HG03442 (cell line): ENCODE measurements around the gene ZNF613.
"Not testable (repeated sequence)": the region's sequence is repeated elsewhere in the genome, so short reads cannot be mapped to it uniquely, and the experiment has no call there.

Experiments used
- ATAC-seq: cut with Tn5 transposase; IDR thresholded peaks from one replicate; pipeline ENCODE4 v1.9.1; 2021; ENCODE audit warnings: mild to moderate bottlenecking, moderate library complexity; ENCODE audit not compliant: unreplicated experiment

The ZNF613 gene

GRCh38 chr19:51938936-51939335 lies 11.7 kb downstream of the ZNF613 start:
- ATAC-seq: no peak

- no peak for ATAC-seq
Observed at GRCh38 chr19:51944798-51945552, 17.7 kb downstream of the ZNF613 start.

- no peak for ATAC-seq
Observed at GRCh38 chr19:51946602-51947001, 19.3 kb downstream of the ZNF613 start.

GRCh38 chr19:51948975-51949374 lies 21.7 kb downstream of the ZNF613 start:
- no peak for ATAC-seq

- not testable (repeated sequence) for ATAC-seq
Observed at GRCh38 chr19:51957846-51958245, 30.6 kb downstream of the ZNF613 start.

GRCh38 chr19:51959791-51960190 lies 32.5 kb downstream of the ZNF613 start:
- ATAC-seq: no peak

- ATAC-seq: not testable (repeated sequence)
Observed at GRCh38 chr19:51960621-51961233, 33.5 kb downstream of the ZNF613 start.

- no peak for ATAC-seq
Observed at GRCh38 chr19:51965583-51965982, 38.3 kb downstream of the ZNF613 start.

GRCh38 chr19:51970718-51971117 lies 43.4 kb downstream of the ZNF613 start:
- no peak for ATAC-seq

- ATAC-seq: no peak
Observed at GRCh38 chr19:51971624-51972023, 44.4 kb downstream of the ZNF613 start.

- not testable (repeated sequence) for ATAC-seq
Observed at GRCh38 chr19:51975787-51976186, 48.5 kb downstream of the ZNF613 start.

- ATAC-seq: no peak
Observed at GRCh38 chr19:51976852-51977251, 49.6 kb downstream of the ZNF613 start.

GRCh38 chr19:51977346-51977745 lies 50.1 kb downstream of the ZNF613 start:
- no peak for ATAC-seq

- ATAC-seq: no peak
Observed at GRCh38 chr19:51978882-51979281, 51.6 kb downstream of the ZNF613 start.

GRCh38 chr19:51980116-51980736 lies 53.0 kb downstream of the ZNF613 start:
- ATAC-seq: no peak

- ATAC-seq: not testable (repeated sequence)
Observed at GRCh38 chr19:51980926-51981325, 53.7 kb downstream of the ZNF613 start.

GRCh38 chr19:51983361-51983760 lies 56.1 kb downstream of the ZNF613 start:
- ATAC-seq: no peak

- peak; percentile 69 for ATAC-seq
Observed at GRCh38 chr19:51986309-51987291, 59.3 kb downstream of the ZNF613 start, which contains the start of gene ZNF350. ZNF350 (minus strand) TSS chr19:51986840; CDS start chr19:51974360, 12,480 bp downstream.

GRCh38 chr19:51993422-51993821 lies 66.2 kb downstream of the ZNF613 start:
- ATAC-seq: no peak

GRCh38 chr19:51994048-51994644 lies 66.9 kb downstream of the ZNF613 start:
- ATAC-seq: no peak
